Keratinocyte (primary cell): ENCODE results near the gene CRYM. TPM values are rescaled to one million over a fixed set of nuclear protein-coding genes. Genes with fewer than 3 reads are reported as not detected.
"Not testable (repeated sequence)": the region's sequence is repeated elsewhere in the genome, so short reads cannot be mapped to it uniquely, and the experiment has no call there.

ENCODE experiments used
- DNase-seq: peaks from one replicate; pipeline ENCODE4 v3.0.0-alpha.2; 2011; ENCODE audit warnings: low read depth, missing footprints, low spot score
- FAIRE-seq: peaks from 2 replicates; lab custom pipeline; 2011; peaks lifted over from hg19 to GRCh38; lab: Jason Lieb, UNC
- H2AFZ ChIP-seq: 2 replicates; pipeline ENCODE4 v1.6.0; 2012; ENCODE audit warnings: low read length, control low read depth, inconsistent platforms; ENCODE audit not compliant: control insufficient read depth
- H3K27ac ChIP-seq: 2 replicates; pipeline ENCODE4 v1.5.1; 2011; ENCODE audit warnings: low read length; ENCODE audit not compliant: control insufficient read depth, insufficient read depth
- H3K27me3 ChIP-seq: 3 replicates; pipeline ENCODE4 v1.6.0; 2011; ENCODE audit warnings: low read length; ENCODE audit not compliant: control insufficient read depth, insufficient read depth; ENCODE audit errors: extremely low read depth
- H3K36me3 ChIP-seq, 2 experiments: 2 replicates in 1 of 2; 3 replicates in 1 of 2; pipeline ENCODE4 v1.5.1; 2011; ENCODE audit warnings: low read length in 2 of 2, mild to moderate bottlenecking in 1 of 2; ENCODE audit not compliant: control insufficient read depth in 2 of 2, insufficient read depth in 2 of 2; ENCODE audit errors: extremely low read depth in 1 of 2
- H3K4me1 ChIP-seq: 3 replicates; pipeline ENCODE4 v1.5.1; 2011; ENCODE audit warnings: low read length; ENCODE audit not compliant: control insufficient read depth, insufficient read depth; ENCODE audit errors: extremely low read depth
- H3K4me2 ChIP-seq: 3 replicates; pipeline ENCODE4 v1.6.0; 2011; ENCODE audit warnings: low read depth, low read length; ENCODE audit not compliant: control insufficient read depth, insufficient read depth; ENCODE audit errors: extremely low read depth
- H3K4me3 ChIP-seq, 3 experiments: fragments of 200-600 bp in 1 of 3; sonication (generic) in 1 of 3; 2 replicates in 2 of 3; 3 replicates in 1 of 3; pipeline ENCODE4 v1.5.1; 2011 to 2016; ENCODE audit warnings: low read length in 3 of 3, mild to moderate bottlenecking in 3 of 3, control low read depth in 2 of 3, inconsistent platforms in 1 of 3, low read depth in 1 of 3, mixed read lengths in 1 of 3, mixed run types in 1 of 3, moderate library complexity in 1 of 3; ENCODE audit not compliant: control insufficient read depth in 2 of 3, insufficient read depth in 2 of 3; ENCODE audit errors: extremely low read depth in 1 of 3
- H3K79me2 ChIP-seq: 2 replicates; pipeline ENCODE4 v1.6.0; 2012; ENCODE audit warnings: low read length; ENCODE audit not compliant: control insufficient read depth, insufficient read depth
- H3K9ac ChIP-seq: 3 replicates; pipeline ENCODE4 v1.6.0; 2011; ENCODE audit warnings: low read length; ENCODE audit not compliant: control insufficient read depth, insufficient read depth; ENCODE audit errors: extremely low read depth
- H3K9me1 ChIP-seq: 3 replicates; pipeline ENCODE4 v1.6.0; 2011; ENCODE audit warnings: low read length; ENCODE audit not compliant: control insufficient read depth, insufficient read depth; ENCODE audit errors: extremely low read depth
- H3K9me3 ChIP-seq: 2 replicates; pipeline ENCODE4 v1.5.1; 2012; ENCODE audit warnings: low read depth, low read length; ENCODE audit not compliant: control insufficient read depth
- H4K20me1 ChIP-seq: 3 replicates; pipeline ENCODE4 v1.6.0; 2011; ENCODE audit warnings: low read length; ENCODE audit not compliant: control insufficient read depth, insufficient read depth; ENCODE audit errors: extremely low read depth
- CTCF ChIP-seq, 3 experiments: IDR thresholded peaks in 1 of 3; conservative IDR thresholded peaks in 1 of 3; optimal IDR thresholded peaks in 1 of 3; 2 replicates in 2 of 3; 3 replicates in 1 of 3; pipeline versions ENCODE3 to v1.5.1; 2011; ENCODE audit warnings: low read length in 3 of 3, mild to moderate bottlenecking in 3 of 3, moderate library complexity in 2 of 3, control low read depth in 1 of 3, inconsistent platforms in 1 of 3; ENCODE audit not compliant: insufficient read depth in 2 of 3; ENCODE audit errors: extremely low read depth in 1 of 3
- EZH2 ChIP-seq: IDR thresholded peaks from one replicate; pipeline ENCODE4 v1.6.1; 2012; ENCODE audit warnings: inconsistent platforms, mild to moderate bottlenecking, low read length, moderate library complexity
- dilution Hi-C: fragments of 300-500 bp; cut with MboI; formaldehyde crosslinking; loops from one replicate; pipeline ENCODE4 v1.7.0; 2020; ENCODE audit warnings: low sequenced_read_pairs; ENCODE audit not compliant: extremely low pct_ligation_motif_present
- polyA plus RNA-seq, 5 experiments: library from polyadenylated mRNA; depleted of rRNA in 3 of 5; stranded (reverse) in 3 of 5; stranded (forward) in 1 of 5; unstranded in 1 of 5; fragments of >200 nt; gene quantifications; 1 replicate in 1 of 5; 2 replicates in 3 of 5; 3 replicates in 1 of 5; pipeline versions ENCODE4 v1.2.1 to v1.2.3, GENCODE V29; 2011 to 2012; ENCODE audit warnings: missing spikeins in 2 of 5, low read depth in 1 of 5, low replicate concordance in 1 of 5

CRYM gene
- polyA plus RNA-seq, 1 donor (not counting 4 experiments of a cell fraction or from before 2014, with no cell fraction given): 0.18 TPM

DNA sequence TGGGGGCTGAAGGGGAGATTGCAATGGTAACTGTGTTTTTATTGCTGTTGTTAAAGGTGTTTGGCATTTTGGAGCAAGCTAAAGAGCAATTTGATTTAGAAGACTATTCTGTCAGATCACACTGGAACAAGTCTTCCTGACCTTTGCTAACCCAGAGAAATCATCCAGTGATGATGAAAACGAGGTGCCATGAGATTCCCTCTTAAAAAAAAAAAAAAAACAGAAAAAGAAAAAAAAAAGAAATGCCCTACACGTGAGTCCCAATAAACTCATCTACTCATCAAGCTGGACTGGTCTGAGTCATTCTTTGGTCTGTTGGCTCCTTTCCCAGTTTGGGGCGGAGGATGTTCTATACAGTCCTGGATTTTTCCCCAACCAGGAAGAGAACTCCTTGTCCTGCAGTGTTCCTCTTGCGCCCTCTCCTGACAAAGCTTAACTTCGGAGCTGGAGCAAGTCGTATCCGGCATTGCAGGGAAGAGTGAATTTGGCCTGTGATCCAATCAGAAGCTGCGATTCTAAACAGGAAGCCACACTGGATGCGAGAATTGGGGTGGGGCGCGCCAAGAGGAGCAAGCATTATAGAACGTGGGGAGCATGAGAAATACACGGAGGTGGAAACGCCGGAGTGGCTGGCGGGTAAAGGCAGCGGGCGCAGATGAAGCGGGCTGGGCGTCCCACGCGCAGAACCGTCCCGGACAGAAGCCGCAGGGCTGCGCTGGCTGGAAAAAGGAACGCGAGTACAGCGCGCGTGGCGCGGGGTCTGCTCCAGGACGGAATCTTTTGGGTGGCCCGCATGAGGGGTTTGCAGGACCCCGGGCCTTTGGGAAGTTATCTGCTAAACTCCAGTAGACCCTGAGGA, 22.4 kb upstream of the CRYM start:
- peak; percentile 92 for FAIRE-seq
- Histone ChIP-seq H3K27ac (peak overlapping the region; percentile 100), H4K20me1 (no peaks in the 10 kb centered on the region), H3K4me3 (peak overlapping the region; percentile 65 to 99 (median 74)), H3K9me1 (no peaks in the 10 kb centered on the region), H3K4me2 (peak overlapping the region; percentile 99), H2AFZ (peak overlapping the region; percentile 63), H3K27me3 (no peaks in the 10 kb centered on the region), H3K9ac (peak overlapping the region; percentile 99), H3K9me3 (no peaks in the 10 kb centered on the region), H3K4me1 (peaks cover 21% of the 10 kb centered on the region), H3K79me2 (peaks cover 25% of the 10 kb centered on the region), H3K36me3 (no peaks in the 10 kb centered on the region)
- peak; percentile 100 for DNase-seq
- dilution Hi-C loops: no loop called here
- TF ChIP-seq CTCF (optimal IDR thresholded peaks at IDR 0.05 in 1 of 3, IDR thresholded peaks at IDR 0.05 in 1 of 3, conservative IDR thresholded peaks at IDR 0.05 in 1 of 3; ENCODE audit: extremely low read depth in 1 of 3, insufficient read depth in 2 of 3, low read length in 3 of 3): peak; percentile 82 to 98 (median 91)
- TF ChIP-seq EZH2: no peak

GRCh38 chr16:21289789-21290188, 11.7 kb upstream of the CRYM start:
- H4K20me1 ChIP-seq, FAIRE-seq, H3K79me2 ChIP-seq: not testable (repeated sequence)

More at GRCh38 chr16:21289789-21290188, 11.7 kb upstream of the CRYM start:
- H3K9me1 ChIP-seq, H2AFZ ChIP-seq, H3K9me3 ChIP-seq, H3K27ac ChIP-seq, H3K9ac ChIP-seq, dilution Hi-C loops, H3K36me3 ChIP-seq, H3K4me3 ChIP-seq, DNase-seq, H3K27me3 ChIP-seq, H3K4me1 ChIP-seq, H3K4me2 ChIP-seq: not testable (repeated sequence)
